Coronary artery (tissue), 2 donors: Measurements from ENCODE around the gene RPS6KA3.
"Not testable (repeated sequence)": the region's sequence is repeated elsewhere in the genome, so short reads cannot be mapped to it uniquely, and the experiment has no call there.

Experiments
- DNase-seq: peaks from one replicate; pipeline ENCODE4 v3.0.0-alpha.2; 2017; ENCODE audit warnings: low spot score
- H3K27ac ChIP-seq, 2 donors: fragments of 200-600 bp; sonication (generic); one replicate each; pipeline ENCODE4 v1.5.1; 2016 to 2019
- H3K4me3 ChIP-seq: fragments of 200-600 bp; sonication (generic); 2 replicates; pipeline ENCODE4 v1.5.1; 2016; ENCODE audit warnings: mild to moderate bottlenecking, moderate library complexity
- CTCF ChIP-seq: fragments of 200-600 bp; sonication (generic); IDR thresholded peaks from one replicate; pipeline ENCODE4 v1.5.1; 2019; ENCODE audit warnings: antibody characterized with exemption

RPS6KA3 gene

GRCh38 chrX:20181598-20182329 lies 84.9 kb downstream of the RPS6KA3 start:
- no peak for TF ChIP-seq CTCF
- DNase-seq = no peak
- H3K27ac ChIP-seq = no peak overlapping the region

DNA sequence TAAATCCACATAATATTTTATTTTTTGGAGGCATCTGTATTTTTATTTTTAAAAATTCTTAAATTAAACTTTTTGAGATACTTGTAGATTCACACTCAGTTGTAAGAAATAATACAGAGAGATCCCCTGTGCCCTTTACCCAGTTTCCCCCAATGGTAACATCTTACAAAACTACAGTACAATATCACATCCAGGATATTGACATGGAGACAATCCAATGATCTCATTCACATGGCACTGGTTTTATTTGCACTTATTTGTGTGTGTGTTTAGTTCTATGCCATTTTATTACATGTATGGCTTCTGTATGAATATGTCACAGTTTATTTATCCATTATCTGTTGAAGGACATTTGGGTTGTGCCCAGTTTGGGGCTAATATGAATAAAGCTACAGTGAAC lies 89.6 kb downstream of the RPS6KA3 start:
- Histone ChIP-seq H3K4me3 (no peak overlapping the region), H3K27ac (no peak overlapping the region)
- no peak for TF ChIP-seq CTCF
- DNase-seq = no peak

More at GRCh38 chrX:20181598-20182329, 84.9 kb downstream of the RPS6KA3 start:
- no peak overlapping the region for H3K4me3 ChIP-seq

- TF ChIP-seq CTCF = no peak
- Histone ChIP-seq H3K4me3 (no peak overlapping the region), H3K27ac (no peak overlapping the region)
- DNase-seq = no peak
Measured at GRCh38 chrX:20173856-20174255, 92.9 kb downstream of the RPS6KA3 start.

- DNase-seq = no peak
Measured at GRCh38 chrX:20173313-20173712, 93.4 kb downstream of the RPS6KA3 start.

GRCh38 chrX:20171887-20172286 lies 94.8 kb downstream of the RPS6KA3 start:
- Histone ChIP-seq H3K27ac (no peak overlapping the region), H3K4me3 (no peak overlapping the region)
- no peak for TF ChIP-seq CTCF
- DNase-seq = no peak

More at GRCh38 chrX:20173313-20173712, 93.4 kb downstream of the RPS6KA3 start:
- no peak overlapping the region for H3K27ac ChIP-seq
- no peak for TF ChIP-seq CTCF
- no peak overlapping the region for H3K4me3 ChIP-seq

- H3K4me3 ChIP-seq, DNase-seq, H3K27ac ChIP-seq: not testable (repeated sequence)
Measured at GRCh38 chrX:20162516-20162915, 104.2 kb downstream of the RPS6KA3 start.

GRCh38 chrX:20159797-20160385 lies 106.8 kb downstream of the RPS6KA3 start:
- no peak for DNase-seq
- no peak for TF ChIP-seq CTCF
- H3K4me3 ChIP-seq = no peak overlapping the region
- no peak overlapping the region for H3K27ac ChIP-seq
